SU-DHL-6 (cell line): ENCODE measurements around the gene SAMD14.

Experiments
- CTCF ChIP-seq: fragments of 200-600 bp; sonication (generic); IDR thresholded peaks from one replicate; pipeline ENCODE4 v1.5.1; 2017; ENCODE audit warnings: antibody characterized with exemption, mild to moderate bottlenecking, low read length, moderate library complexity; ENCODE audit not compliant: insufficient read depth, poor library complexity, severe bottlenecking
- EZH2phosphoT487 ChIP-seq: fragments of 200-600 bp; sonication (generic), shearing (Covaris generic); conservative IDR thresholded peaks from 2 replicates; pipeline ENCODE4 v1.6.1; 2018; ENCODE audit warnings: mild to moderate bottlenecking, antibody characterized with exemption, low read length, moderate library complexity, mixed read lengths

GRCh38 chr17:50097926-50098325 lies 32.0 kb downstream of the SAMD14 start:
- TF ChIP-seq CTCF, result no peak
- no peak for TF ChIP-seq EZH2phosphoT487
